ENCODE data around the gene SPTLC2.

DNA sequence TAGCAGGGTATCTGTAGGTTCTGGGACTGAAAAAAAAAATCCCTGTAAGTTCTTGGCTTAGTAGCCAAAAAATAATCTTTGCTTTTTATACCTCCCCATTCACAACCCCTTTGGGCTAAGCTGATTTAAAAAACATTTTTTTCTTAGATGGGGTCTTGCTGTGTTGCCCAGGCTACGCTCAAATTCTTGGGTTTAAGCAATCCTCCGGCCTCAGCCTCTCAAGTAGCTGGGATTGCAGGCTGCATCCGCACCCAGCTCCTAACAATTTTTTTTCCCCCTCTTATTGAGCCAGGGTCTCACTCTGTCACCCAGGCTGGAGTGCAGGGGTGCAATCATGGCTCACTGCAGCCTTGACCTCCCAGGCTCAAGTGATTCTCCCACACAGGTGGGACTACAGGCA is 108.7 kb downstream of the SPTLC2 start:
- TF ChIP-seq RAD21 (IDR thresholded peaks at IDR 0.05; ENCODE audit: low read depth) = no peak
- no peak for TF ChIP-seq CREB1 (IDR thresholded peaks at IDR 0.05; ENCODE audit: low read depth)
- TF ChIP-seq, protein P1, sequence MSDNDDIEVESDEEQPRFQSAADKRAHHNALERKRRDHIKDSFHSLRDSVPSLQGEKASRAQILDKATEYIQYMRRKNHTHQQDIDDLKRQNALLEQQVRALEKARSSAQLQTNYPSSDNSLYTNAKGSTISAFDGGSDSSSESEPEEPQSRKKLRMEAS (IDR thresholded peaks at IDR 0.05) = no peak
- TF ChIP-seq NFIC (IDR thresholded peaks at IDR 0.05) = no peak
- TF ChIP-seq, protein P2, sequence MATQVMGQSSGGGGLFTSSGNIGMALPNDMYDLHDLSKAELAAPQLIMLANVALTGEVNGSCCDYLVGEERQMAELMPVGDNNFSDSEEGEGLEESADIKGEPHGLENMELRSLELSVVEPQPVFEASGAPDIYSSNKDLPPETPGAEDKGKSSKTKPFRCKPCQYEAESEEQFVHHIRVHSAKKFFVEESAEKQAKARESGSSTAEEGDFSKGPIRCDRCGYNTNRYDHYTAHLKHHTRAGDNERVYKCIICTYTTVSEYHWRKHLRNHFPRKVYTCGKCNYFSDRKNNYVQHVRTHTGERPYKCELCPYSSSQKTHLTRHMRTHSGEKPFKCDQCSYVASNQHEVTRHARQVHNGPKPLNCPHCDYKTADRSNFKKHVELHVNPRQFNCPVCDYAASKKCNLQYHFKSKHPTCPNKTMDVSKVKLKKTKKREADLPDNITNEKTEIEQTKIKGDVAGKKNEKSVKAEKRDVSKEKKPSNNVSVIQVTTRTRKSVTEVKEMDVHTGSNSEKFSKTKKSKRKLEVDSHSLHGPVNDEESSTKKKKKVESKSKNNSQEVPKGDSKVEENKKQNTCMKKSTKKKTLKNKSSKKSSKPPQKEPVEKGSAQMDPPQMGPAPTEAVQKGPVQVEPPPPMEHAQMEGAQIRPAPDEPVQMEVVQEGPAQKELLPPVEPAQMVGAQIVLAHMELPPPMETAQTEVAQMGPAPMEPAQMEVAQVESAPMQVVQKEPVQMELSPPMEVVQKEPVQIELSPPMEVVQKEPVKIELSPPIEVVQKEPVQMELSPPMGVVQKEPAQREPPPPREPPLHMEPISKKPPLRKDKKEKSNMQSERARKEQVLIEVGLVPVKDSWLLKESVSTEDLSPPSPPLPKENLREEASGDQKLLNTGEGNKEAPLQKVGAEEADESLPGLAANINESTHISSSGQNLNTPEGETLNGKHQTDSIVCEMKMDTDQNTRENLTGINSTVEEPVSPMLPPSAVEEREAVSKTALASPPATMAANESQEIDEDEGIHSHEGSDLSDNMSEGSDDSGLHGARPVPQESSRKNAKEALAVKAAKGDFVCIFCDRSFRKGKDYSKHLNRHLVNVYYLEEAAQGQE (IDR thresholded peaks at IDR 0.05; ENCODE audit: low read depth) = no peak
- TF ChIP-seq FOXM1 (IDR thresholded peaks at IDR 0.05; ENCODE audit: borderline replicate concordance, low read depth) = no peak
- TF ChIP-seq EGR1 (IDR thresholded peaks at IDR 0.05) = no peak
- no peak for TF ChIP-seq EP300 (IDR thresholded peaks at IDR 0.05; ENCODE audit: borderline replicate concordance)
- TF ChIP-seq TAF1 (IDR thresholded peaks at IDR 0.05; ENCODE audit: low read depth) = no peak
- no peak for TF ChIP-seq ZBTB7A (IDR thresholded peaks at IDR 0.05; ENCODE audit: low read depth)
- no peak for TF ChIP-seq TCF12 (IDR thresholded peaks at IDR 0.05; ENCODE audit: low read depth)
